Sigmoid colon (tissue), 7 donors: Measurements from ENCODE around the gene SOBP. TPM values are rescaled to one million over a fixed set of nuclear protein-coding genes. Genes with fewer than 3 reads are reported as not detected.
A peak's percentile ranks its signal among the peaks of the same experiment; 100 is the strongest.

ENCODE experiments used
- DNase-seq: peaks from one replicate; pipeline ENCODE4 v3.0.0-alpha.2; 2019
- H3K27ac ChIP-seq, 4 donors: fragments of 200-600 bp; sonication (generic); one replicate each; pipeline ENCODE4 v1.5.1; 2016 to 2019; ENCODE audit warnings: mild to moderate bottlenecking in 1 of 4
- H3K27me3 ChIP-seq, 3 donors: fragments of 200-600 bp; sonication (generic); one replicate each; pipeline ENCODE4 v1.5.1; 2019; ENCODE audit warnings: mild to moderate bottlenecking in 1 of 3
- H3K36me3 ChIP-seq, 4 donors: fragments of 200-600 bp; sonication (generic); one replicate each; pipeline ENCODE4 v1.5.1; 2016 to 2019
- H3K4me1 ChIP-seq, 4 donors: fragments of 200-600 bp; sonication (generic); one replicate each; pipeline ENCODE4 v1.5.1; 2017 to 2019
- H3K4me3 ChIP-seq, 4 donors: fragments of 200-600 bp; sonication (generic); one replicate each; pipeline ENCODE4 v1.5.1; 2017 to 2019; ENCODE audit warnings: mild to moderate bottlenecking in 2 of 4, moderate library complexity in 1 of 4
- H3K9me3 ChIP-seq, 4 donors: fragments of 200-600 bp in 3 of 4; sonication (generic) in 3 of 4; one replicate each; pipeline versions ENCODE4 v1.5.1 to v1.6.1; 2013 to 2019
- CTCF ChIP-seq, 4 experiments: fragments of 450-650 bp in 3 of 4; fragments of 200-600 bp in 1 of 4; IDR thresholded peaks; one replicate each; pipeline ENCODE4 v1.5.1; 2016 to 2019; ENCODE audit warnings: antibody characterized with exemption in 4 of 4, mild to moderate bottlenecking in 3 of 4, moderate library complexity in 2 of 4
- EP300 ChIP-seq, 4 donors: sonication (generic); formaldehyde crosslinking; IDR thresholded peaks; one replicate each; pipeline ENCODE4 v1.6.1; 2017; ENCODE audit warnings: antibody characterized with exemption in 4 of 4
- POLR2A ChIP-seq, 2 donors: fragments of 450-650 bp; IDR thresholded peaks; one replicate each; pipeline ENCODE4 v1.6.1; 2016; ENCODE audit warnings: antibody characterized with exemption in 2 of 2, mild to moderate bottlenecking in 2 of 2, moderate library complexity in 2 of 2
- POLR2AphosphoS5 ChIP-seq, 4 donors: sonication (generic); formaldehyde crosslinking; IDR thresholded peaks; one replicate each; pipeline ENCODE4 v1.6.1; 2017; ENCODE audit warnings: antibody characterized with exemption in 4 of 4
- WGBS, 2 donors: extraction: QIAGEN DNeasy Blood & Tissue Kit; methylation state at CpG; one replicate each; pipeline ENCODE4 v1.1.7; 2013; 5-methylcytosine and 5-hydroxymethylcytosine counted together
- intact Hi-C: fragments of 100-400 bp; cut with DNase I; formaldehyde crosslinking; loops from one replicate; pipeline ENCODE4 v1.15.1; 2023
- polyA plus RNA-seq, 3 donors: library from polyadenylated mRNA; stranded (reverse); fragments of 200-250 nt; gene quantifications; one replicate each; pipeline ENCODE4 v1.2.3, GENCODE V29; 2013
- total RNA-seq, 4 donors: library from RNA; depleted of rRNA; stranded (reverse); fragments of >200 nt; gene quantifications; one replicate each; pipeline ENCODE4 v1.1.0, GENCODE V29; 2016
- donor health status: healthy with polysubstance abuse.
- donor health status: Bipolar disorder and iron deficiency.
- donor health status: healthy.

The SOBP gene
- total and polyA plus RNA-seq, 7 donors = 1.2 to 38.5 (median 16.8) TPM

GRCh38 chr6:107636486-107636885 lies 146.6 kb downstream of the SOBP start:
- intact Hi-C loops = no loop called here
- Histone ChIP-seq H3K27me3 (peaks cover 0 to 13% (median 9%) of the 10 kb centered on the region in 3 donors), H3K27ac (no peak overlapping the region), H3K9me3 (no peaks in the 10 kb centered on the region), H3K36me3 (peaks cover 0 to 3% (median 0%) of the 10 kb centered on the region in 4 donors), H3K4me3 (no peak overlapping the region), H3K4me1 (peaks cover 0 to 15% (median 6%) of the 10 kb centered on the region in 4 donors)
- WGBS, 2 donors = 96 to 98% methylated on average over 10 of the region's 10 CpGs
- no peak for TF ChIP-seq POLR2AphosphoS5 (IDR thresholded peaks at IDR 0.05)
- TF ChIP-seq EP300 (IDR thresholded peaks at IDR 0.05) = no peak
- no peak for TF ChIP-seq CTCF (IDR thresholded peaks at IDR 0.05)
- no peak for TF ChIP-seq POLR2A (IDR thresholded peaks at IDR 0.05)
- DNase-seq = no peak

GRCh38 chr6:107637316-107638315 lies 147.7 kb downstream of the SOBP start:
- no peak for TF ChIP-seq EP300 (IDR thresholded peaks at IDR 0.05)
- no peak for TF ChIP-seq POLR2AphosphoS5 (IDR thresholded peaks at IDR 0.05)
- no peak for TF ChIP-seq POLR2A (IDR thresholded peaks at IDR 0.05)
- TF ChIP-seq CTCF (IDR thresholded peaks at IDR 0.05) = no peak
- peaks cover 0 to 3% (median 0%) of the 10 kb centered on the region in 4 donors for H3K36me3 ChIP-seq
- peaks cover 0 to 24% (median 16%) of the 10 kb centered on the region in 4 donors for H3K4me1 ChIP-seq
- 80 to 91% methylated on average over 11 of the region's 11 CpGs for WGBS, 2 donors
- H3K4me3 ChIP-seq = no peak overlapping the region
- intact Hi-C loops = no loop called here
- H3K27me3 ChIP-seq = peaks cover 0 to 13% (median 9%) of the 10 kb centered on the region in 3 donors
- H3K9me3 ChIP-seq = no peaks in the 10 kb centered on the region
- DNase-seq = no peak
- H3K27ac ChIP-seq = no peak overlapping the region

GRCh38 chr6:107638493-107638892 lies 148.6 kb downstream of the SOBP start:
- Histone ChIP-seq H3K27ac (no peak overlapping the region), H3K27me3 (peaks cover 0 to 13% (median 9%) of the 10 kb centered on the region in 3 donors), H3K9me3 (no peaks in the 10 kb centered on the region), H3K36me3 (peaks cover 0 to 3% (median 0%) of the 10 kb centered on the region in 4 donors), H3K4me1 (peaks cover 0 to 24% (median 17%) of the 10 kb centered on the region in 4 donors), H3K4me3 (no peak overlapping the region)
- intact Hi-C loops = no loop called here
- 71 to 80% methylated on average over 4 of the region's 4 CpGs for WGBS, 2 donors
- TF ChIP-seq POLR2A (IDR thresholded peaks at IDR 0.05) (no peak), POLR2AphosphoS5 (IDR thresholded peaks at IDR 0.05) (no peak), EP300 (IDR thresholded peaks at IDR 0.05) (no peak)
- no peak for DNase-seq

DNA sequence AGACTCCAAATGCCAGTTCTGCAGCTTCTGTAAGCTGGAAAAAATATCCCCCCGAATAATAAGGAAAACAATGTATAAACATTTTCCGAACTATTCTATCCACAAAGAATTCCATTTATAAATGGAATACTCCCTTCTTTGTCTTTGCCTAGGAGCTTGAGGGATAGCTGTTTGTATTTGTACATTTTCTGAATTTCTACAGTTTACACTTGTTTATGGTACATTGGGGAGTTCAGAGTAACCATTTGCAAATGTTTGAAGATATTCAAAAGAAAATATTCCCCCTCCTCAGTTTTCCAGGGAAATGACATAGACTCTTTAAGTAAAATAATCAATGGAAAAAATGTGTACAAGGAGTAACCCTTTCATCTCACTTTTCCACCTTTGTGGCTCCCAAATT lies 149.6 kb downstream of the SOBP start:
- intact Hi-C loops = no loop called here
- H3K9me3 ChIP-seq = no peaks in the 10 kb centered on the region
- no peak overlapping the region for H3K4me3 ChIP-seq
- no peak for DNase-seq
- no peak for TF ChIP-seq CTCF (IDR thresholded peaks at IDR 0.05)
- no peak for TF ChIP-seq POLR2AphosphoS5 (IDR thresholded peaks at IDR 0.05)
- TF ChIP-seq EP300 (IDR thresholded peaks at IDR 0.05) = no peak
- TF ChIP-seq POLR2A (IDR thresholded peaks at IDR 0.05) = no peak
- no peak overlapping the region for H3K27ac ChIP-seq
- WGBS, 2 donors = 31 to 40% methylated on average over 2 of the region's 2 CpGs
- peaks cover 0 to 18% (median 15%) of the 10 kb centered on the region in 4 donors for H3K4me1 ChIP-seq
- peaks cover 0 to 6% (median 2%) of the 10 kb centered on the region in 3 donors for H3K27me3 ChIP-seq
- H3K36me3 ChIP-seq = peaks cover 0 to 3% (median 0%) of the 10 kb centered on the region in 4 donors

DNA sequence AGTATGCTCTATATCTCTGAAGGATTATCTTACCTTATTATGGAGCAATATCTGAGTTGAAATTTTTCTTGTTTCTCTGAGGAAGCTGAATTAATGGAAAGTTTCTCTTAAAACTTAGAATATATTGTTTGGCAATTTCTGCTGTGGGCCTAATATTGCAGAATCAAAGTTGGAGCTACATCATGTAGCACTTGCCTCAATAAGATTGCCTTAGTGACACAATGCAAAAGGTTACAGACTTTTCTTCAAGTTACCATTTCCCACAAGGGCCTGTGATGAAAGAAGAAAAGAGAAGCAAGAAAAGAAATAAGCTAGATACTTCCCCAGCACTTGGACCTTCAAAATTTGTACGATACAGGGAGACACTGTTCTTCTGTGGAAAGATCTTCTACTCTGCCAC lies 151.2 kb downstream of the SOBP start:
- TF ChIP-seq EP300 (IDR thresholded peaks at IDR 0.05) = no peak
- TF ChIP-seq CTCF (IDR thresholded peaks at IDR 0.05) = no peak
- no peak for TF ChIP-seq POLR2AphosphoS5 (IDR thresholded peaks at IDR 0.05)
- TF ChIP-seq POLR2A (IDR thresholded peaks at IDR 0.05) = no peak
- Histone ChIP-seq H3K4me1 (peaks cover 0 to 19% (median 16%) of the 10 kb centered on the region in 4 donors), H3K9me3 (no peaks in the 10 kb centered on the region), H3K27me3 (no peaks in the 10 kb centered on the region), H3K4me3 (no peak overlapping the region), H3K27ac (peak overlapping the region in 2 of 4 donors; percentile 17 to 39), H3K36me3 (peaks cover 0 to 3% (median 0%) of the 10 kb centered on the region in 4 donors)
- intact Hi-C loops = no loop called here
- no peak for DNase-seq
- 71 to 92% methylated on average over 1 of the region's 1 CpG for WGBS, 2 donors
